Testis (tissue), 2 donors: ENCODE results near the gene OTUD6A.

Source experiments
- POLR2A ChIP-seq: fragments of 450-650 bp; IDR thresholded peaks from one replicate; pipeline ENCODE4 v1.6.1; 2017; ENCODE audit warnings: antibody characterized with exemption, mild to moderate bottlenecking, moderate library complexity
- TF ChIP-seq, protein P1 (sequence below), 3 experiments: fragments of 450-650 bp in 2 of 3; fragments of 200-600 bp in 1 of 3; sonication (generic) in 1 of 3; IDR thresholded peaks; one replicate each; pipeline ENCODE4 v1.5.1; 2016 to 2019; ENCODE audit warnings: antibody characterized with exemption in 3 of 3, mild to moderate bottlenecking in 2 of 3, moderate library complexity in 1 of 3

DNA sequence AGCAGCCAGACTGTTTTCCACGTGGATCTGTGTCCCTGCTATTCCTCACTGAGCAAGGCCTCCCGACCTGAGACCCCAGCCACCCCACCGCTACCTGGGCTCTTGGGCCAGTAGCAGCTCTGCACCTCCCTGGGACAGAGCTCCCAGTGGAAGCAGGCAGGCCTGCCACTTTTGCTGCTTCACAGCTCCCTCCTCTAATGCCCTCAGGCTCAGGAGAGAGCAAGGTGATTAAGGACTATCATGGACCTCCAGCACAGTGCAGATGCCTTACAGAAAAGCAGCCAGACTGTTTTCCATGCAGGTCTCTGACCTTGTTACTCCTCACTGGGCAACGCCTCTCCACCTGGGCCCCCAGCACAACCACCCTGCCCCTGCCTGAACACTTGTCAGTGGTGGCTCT, 49.5 kb upstream of the OTUD6A start:
- TF ChIP-seq, protein P1, sequence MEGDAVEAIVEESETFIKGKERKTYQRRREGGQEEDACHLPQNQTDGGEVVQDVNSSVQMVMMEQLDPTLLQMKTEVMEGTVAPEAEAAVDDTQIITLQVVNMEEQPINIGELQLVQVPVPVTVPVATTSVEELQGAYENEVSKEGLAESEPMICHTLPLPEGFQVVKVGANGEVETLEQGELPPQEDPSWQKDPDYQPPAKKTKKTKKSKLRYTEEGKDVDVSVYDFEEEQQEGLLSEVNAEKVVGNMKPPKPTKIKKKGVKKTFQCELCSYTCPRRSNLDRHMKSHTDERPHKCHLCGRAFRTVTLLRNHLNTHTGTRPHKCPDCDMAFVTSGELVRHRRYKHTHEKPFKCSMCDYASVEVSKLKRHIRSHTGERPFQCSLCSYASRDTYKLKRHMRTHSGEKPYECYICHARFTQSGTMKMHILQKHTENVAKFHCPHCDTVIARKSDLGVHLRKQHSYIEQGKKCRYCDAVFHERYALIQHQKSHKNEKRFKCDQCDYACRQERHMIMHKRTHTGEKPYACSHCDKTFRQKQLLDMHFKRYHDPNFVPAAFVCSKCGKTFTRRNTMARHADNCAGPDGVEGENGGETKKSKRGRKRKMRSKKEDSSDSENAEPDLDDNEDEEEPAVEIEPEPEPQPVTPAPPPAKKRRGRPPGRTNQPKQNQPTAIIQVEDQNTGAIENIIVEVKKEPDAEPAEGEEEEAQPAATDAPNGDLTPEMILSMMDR (IDR thresholded peaks at IDR 0.05), result no peak
- TF ChIP-seq POLR2A, result no peak
